ENCODE data around the gene SIM2.

GRCh38 chr21:36693489-36694030, 5.4 kb upstream of the SIM2 start:
- TF ChIP-seq EZH2 (IDR thresholded peaks at IDR 0.05), result no peak
- no peak for TF ChIP-seq POLR2AphosphoS5 (IDR thresholded peaks at IDR 0.05; ENCODE audit: borderline replicate concordance, low read depth, low read length)
- no peak for TF ChIP-seq FOXP2 (optimal IDR thresholded peaks at IDR 0.05; ENCODE audit: control extremely low read depth, extremely low read length, insufficient read depth)

Measured in SK-N-MC (cell line).